ENCODE measurements around the gene RADIL.

Gene RADIL

GRCh38 chr7:4873071-4873944 is 10.2 kb downstream of the RADIL start:
- CTCF ChIA-PET, result no interaction called here

GRCh38 chr7:4871930-4872675 is 11.4 kb downstream of the RADIL start:
- peaks cover 7% of the 10 kb centered on the region for H3K4me1 Mint-ChIP-seq
- H3K27me3 Mint-ChIP-seq, result peaks cover 38% of the 10 kb centered on the region
- H3K9me3 Mint-ChIP-seq, result no peaks in the 10 kb centered on the region
- no peak overlapping the region for H3K4me3 Mint-ChIP-seq
- no peaks in the 10 kb centered on the region for H3K36me3 Mint-ChIP-seq
- no peak overlapping the region for H3K27ac Mint-ChIP-seq
- CTCF ChIA-PET, result no interaction called here
- no peak for DNase-seq

More at GRCh38 chr7:4873071-4873944, 10.2 kb downstream of the RADIL start:
- Mint-ChIP-seq H3K27ac (no peak overlapping the region), H3K36me3 (no peaks in the 10 kb centered on the region), H3K9me3 (no peaks in the 10 kb centered on the region), H3K4me1 (peaks cover 7% of the 10 kb centered on the region), H3K4me3 (no peak overlapping the region), H3K27me3 (peaks cover 38% of the 10 kb centered on the region)
- DNase-seq, result no peak

- Mint-ChIP-seq H3K4me1 (peaks cover 7% of the 10 kb centered on the region), H3K27ac (no peak overlapping the region), H3K4me3 (no peak overlapping the region), H3K9me3 (no peaks in the 10 kb centered on the region), H3K36me3 (no peaks in the 10 kb centered on the region), H3K27me3 (peaks cover 42% of the 10 kb centered on the region)
- CTCF ChIA-PET, result interaction anchor here (0.7 kb wide), 1 partner anchor 12 kb away, joined by 3 read pairs; no protein-coding TSS in a partner anchor
- no peak for DNase-seq
Measured at GRCh38 chr7:4871056-4871680, 12.3 kb downstream of the RADIL start.

GRCh38 chr7:4868493-4868892 is 15.0 kb downstream of the RADIL start:
- no peak for DNase-seq
- Mint-ChIP-seq H3K27me3 (peaks cover 58% of the 10 kb centered on the region), H3K9me3 (no peaks in the 10 kb centered on the region), H3K27ac (no peak overlapping the region), H3K4me1 (peaks cover 7% of the 10 kb centered on the region), H3K4me3 (no peak overlapping the region), H3K36me3 (no peaks in the 10 kb centered on the region)
- CTCF ChIA-PET, result no interaction called here

- peaks cover 2% of the 10 kb centered on the region for H3K9me3 Mint-ChIP-seq
- H3K27me3 Mint-ChIP-seq, result peaks cover 59% of the 10 kb centered on the region
- H3K4me3 Mint-ChIP-seq, result no peak overlapping the region
- H3K27ac Mint-ChIP-seq, result no peak overlapping the region
- no peak for DNase-seq
- peaks cover 7% of the 10 kb centered on the region for H3K4me1 Mint-ChIP-seq
- H3K36me3 Mint-ChIP-seq, result no peaks in the 10 kb centered on the region
- CTCF ChIA-PET, result no interaction called here
Measured at GRCh38 chr7:4866528-4867496, 16.7 kb downstream of the RADIL start.

GRCh38 chr7:4862156-4862555 is 21.4 kb downstream of the RADIL start:
- no peaks in the 10 kb centered on the region for H3K4me1 Mint-ChIP-seq
- H3K36me3 Mint-ChIP-seq, result no peaks in the 10 kb centered on the region
- DNase-seq, result no peak
- CTCF ChIA-PET, result no interaction called here
- H3K9me3 Mint-ChIP-seq, result peaks cover 2% of the 10 kb centered on the region
- H3K4me3 Mint-ChIP-seq, result peak overlapping the region; percentile 4
- no peak overlapping the region for H3K27ac Mint-ChIP-seq
- peaks cover 56% of the 10 kb centered on the region for H3K27me3 Mint-ChIP-seq

- H3K4me3 Mint-ChIP-seq, result peak within 1 kb of the TSS; percentile 24
- CTCF ChIA-PET, result no interaction called here
- H3K27me3 Mint-ChIP-seq, result peaks cover 55% of the 10 kb centered on the region
- no peak within 1 kb of the TSS for H3K27ac Mint-ChIP-seq
- peak; percentile 35 for DNase-seq
- no peaks in the 10 kb centered on the region for H3K4me1 Mint-ChIP-seq
- peaks cover 2% of the 10 kb centered on the region for H3K9me3 Mint-ChIP-seq
- no peaks in the 10 kb centered on the region for H3K36me3 Mint-ChIP-seq
Measured at GRCh38 chr7:4861673-4862072, 21.8 kb downstream of the RADIL start, which contains the start of gene PAPOLB. Gene PAPOLB, minus strand, starts transcription at chr7:4862030. Its CDS starts 220 bp downstream, at chr7:4861810.

- CTCF ChIA-PET, result no interaction called here
- peaks cover 2% of the 10 kb centered on the region for H3K9me3 Mint-ChIP-seq
- H3K27me3 Mint-ChIP-seq, result peaks cover 52% of the 10 kb centered on the region
- DNase-seq, result no peak
- no peaks in the 10 kb centered on the region for H3K4me1 Mint-ChIP-seq
- no peak overlapping the region for H3K4me3 Mint-ChIP-seq
- no peaks in the 10 kb centered on the region for H3K36me3 Mint-ChIP-seq
- H3K27ac Mint-ChIP-seq, result no peak overlapping the region
Measured at GRCh38 chr7:4861227-4861626, 22.3 kb downstream of the RADIL start.

GRCh38 chr7:4857189-4857588 is 26.3 kb downstream of the RADIL start:
- peaks cover 19% of the 10 kb centered on the region for H3K27me3 Mint-ChIP-seq
- H3K36me3 Mint-ChIP-seq, result no peaks in the 10 kb centered on the region
- H3K4me3 Mint-ChIP-seq, result no peak overlapping the region
- no peaks in the 10 kb centered on the region for H3K4me1 Mint-ChIP-seq
- CTCF ChIA-PET, result no interaction called here
- no peaks in the 10 kb centered on the region for H3K9me3 Mint-ChIP-seq
- H3K27ac Mint-ChIP-seq, result no peak overlapping the region
- DNase-seq, result no peak

GRCh38 chr7:4856336-4857057 is 27.0 kb downstream of the RADIL start:
- H3K27ac Mint-ChIP-seq, result no peak overlapping the region
- no peaks in the 10 kb centered on the region for H3K9me3 Mint-ChIP-seq
- CTCF ChIA-PET, result no interaction called here
- H3K4me1 Mint-ChIP-seq, result peaks cover 5% of the 10 kb centered on the region
- no peaks in the 10 kb centered on the region for H3K36me3 Mint-ChIP-seq
- H3K27me3 Mint-ChIP-seq, result peaks cover 12% of the 10 kb centered on the region
- H3K4me3 Mint-ChIP-seq, result no peak overlapping the region
- no peak for DNase-seq

GRCh38 chr7:4854916-4855315 is 28.6 kb downstream of the RADIL start:
- Mint-ChIP-seq H3K27me3 (peaks cover 16% of the 10 kb centered on the region), H3K4me1 (peaks cover 5% of the 10 kb centered on the region), H3K9me3 (no peaks in the 10 kb centered on the region), H3K36me3 (no peaks in the 10 kb centered on the region), H3K4me3 (no peak overlapping the region), H3K27ac (no peak overlapping the region)
- DNase-seq, result no peak
- CTCF ChIA-PET, result no interaction called here

GRCh38 chr7:4851459-4852422 is 31.8 kb downstream of the RADIL start:
- no peak overlapping the region for H3K4me3 Mint-ChIP-seq

More at GRCh38 chr7:4851459-4852422, 31.8 kb downstream of the RADIL start:
- no peaks in the 10 kb centered on the region for H3K36me3 Mint-ChIP-seq
- H3K4me1 Mint-ChIP-seq, result peaks cover 5% of the 10 kb centered on the region
- H3K27ac Mint-ChIP-seq, result no peak overlapping the region
- no peak for DNase-seq
- no peaks in the 10 kb centered on the region for H3K9me3 Mint-ChIP-seq
- CTCF ChIA-PET, result interaction anchor here (1.1 kb wide), 1 partner anchor 31 kb away, joined by 5 read pairs; the partner anchor contains the start of gene RADIL
- peaks cover 13% of the 10 kb centered on the region for H3K27me3 Mint-ChIP-seq

Data from activated naive CD4-positive, alpha-beta T cell treated with anti-CD3 and anti-CD28 coated beads, Interleukin-2, amount 10 ng/mL, durations not matched to agents 7 days and 5 days (primary cell).